H9 (cell line): ENCODE data around the gene UBR2. TPM values are rescaled to one million over a fixed set of nuclear protein-coding genes. Genes with fewer than 3 reads are reported as not detected.

Source experiments
- DNase-seq: peaks from one replicate; pipeline ENCODE4 v3.0.0-alpha.2; 2017
- H2AFZ ChIP-seq: one replicate; pipeline ENCODE4 v1.6.1; 2013; ENCODE audit warnings: mild to moderate bottlenecking, low read length, control low read depth, moderate library complexity
- H2AK5ac ChIP-seq: 2 replicates; pipeline ENCODE4 v1.6.1; 2013; ENCODE audit warnings: low read length, control low read depth, mixed read lengths; ENCODE audit not compliant: insufficient read length
- H2BK120ac ChIP-seq: one replicate; pipeline ENCODE4 v1.6.1; 2013; ENCODE audit warnings: low read depth, mild to moderate bottlenecking, low read length, control low read depth, inconsistent platforms; ENCODE audit not compliant: poor library complexity, severe bottlenecking
- H2BK12ac ChIP-seq: 2 replicates; pipeline ENCODE4 v1.6.1; 2013; ENCODE audit warnings: low read length, control low read depth, mixed read lengths, low read depth; ENCODE audit not compliant: insufficient read length
- H2BK15ac ChIP-seq: 2 replicates; pipeline ENCODE4 v1.6.1; 2013; ENCODE audit warnings: low read depth, low read length, control low read depth
- H2BK20ac ChIP-seq: one replicate; pipeline ENCODE4 v1.6.1; 2013; ENCODE audit warnings: low read depth, mild to moderate bottlenecking, low read length, control low read depth, inconsistent platforms; ENCODE audit not compliant: poor library complexity, severe bottlenecking
- H2BK5ac ChIP-seq: 2 replicates; pipeline ENCODE4 v1.6.1; 2013; ENCODE audit warnings: low read length, control low read depth, mixed read lengths; ENCODE audit not compliant: insufficient read length
- H3K14ac ChIP-seq: 2 replicates; pipeline ENCODE4 v1.6.1; 2013; ENCODE audit warnings: low read length, control low read depth; ENCODE audit not compliant: insufficient read depth
- H3K18ac ChIP-seq: 2 replicates; pipeline ENCODE4 v1.6.1; 2013; ENCODE audit warnings: low read depth, mild to moderate bottlenecking, mixed read lengths, low read length, control low read depth; ENCODE audit not compliant: insufficient read length
- H3K23ac ChIP-seq: 2 replicates; pipeline ENCODE4 v1.6.1; 2013; ENCODE audit warnings: low read length, control low read depth, mixed read lengths, low read depth; ENCODE audit not compliant: insufficient read length
- H3K23me2 ChIP-seq: 2 replicates; pipeline ENCODE4 v1.6.1; 2013; ENCODE audit warnings: low read depth, mild to moderate bottlenecking, mixed read lengths, low read length, control low read depth; ENCODE audit not compliant: insufficient read length, poor library complexity, severe bottlenecking
- H3K27ac ChIP-seq: 2 replicates; pipeline ENCODE4 v1.5.1; 2013; ENCODE audit warnings: low read length, control low read depth, mixed read lengths, low read depth; ENCODE audit not compliant: insufficient read length
- H3K27me3 ChIP-seq: 2 replicates; pipeline ENCODE4 v1.6.1; 2013; ENCODE audit warnings: low read length, control low read depth, inconsistent platforms; ENCODE audit not compliant: insufficient read depth
- H3K4ac ChIP-seq: 2 replicates; pipeline ENCODE4 v1.6.1; 2013; ENCODE audit warnings: low read depth, mild to moderate bottlenecking, control low read depth, inconsistent platforms, low read length, moderate library complexity
- H3K4me1 ChIP-seq: 2 replicates; pipeline ENCODE4 v1.6.1; 2013; ENCODE audit warnings: low read length, control low read depth, inconsistent platforms; ENCODE audit not compliant: insufficient read depth
- H3K4me2 ChIP-seq: 2 replicates; pipeline ENCODE4 v1.6.1; 2013; ENCODE audit warnings: low read length, control low read depth, mixed read lengths; ENCODE audit not compliant: insufficient read length, insufficient read depth
- H3K56ac ChIP-seq: 2 replicates; pipeline ENCODE4 v1.6.1; 2013; ENCODE audit warnings: low read depth, mild to moderate bottlenecking, mixed read lengths, low read length, control low read depth; ENCODE audit not compliant: insufficient read length
- H3K79me1 ChIP-seq: 2 replicates; pipeline ENCODE4 v1.6.1; 2013; ENCODE audit warnings: low read depth, mild to moderate bottlenecking, moderate library complexity, low read length, control low read depth, inconsistent platforms; ENCODE audit not compliant: insufficient read depth, poor library complexity, severe bottlenecking
- H3K79me2 ChIP-seq: 2 replicates; pipeline ENCODE4 v1.6.1; 2013; ENCODE audit warnings: low read length, control low read depth, inconsistent platforms; ENCODE audit not compliant: insufficient read depth
- H3K9ac ChIP-seq: 2 replicates; pipeline ENCODE4 v1.6.1; 2013; ENCODE audit warnings: low read length, control low read depth, mixed read lengths; ENCODE audit not compliant: insufficient read length; ENCODE audit errors: extremely low read depth
- H3K9me3 ChIP-seq: one replicate; pipeline ENCODE4 v1.6.1; 2013; ENCODE audit warnings: low read depth, low read length, inconsistent platforms; ENCODE audit not compliant: control insufficient read depth
- H3T11ph ChIP-seq: one replicate; pipeline ENCODE4 v1.6.1; 2013; ENCODE audit warnings: mild to moderate bottlenecking, low read length, control low read depth, inconsistent platforms
- H4K20me1 ChIP-seq: one replicate; pipeline ENCODE4 v1.6.1; 2013; ENCODE audit not compliant: control insufficient read depth, insufficient read length, insufficient read depth
- H4K5ac ChIP-seq: 2 replicates; pipeline ENCODE4 v1.6.1; 2013; ENCODE audit warnings: low read depth, mild to moderate bottlenecking, mixed read lengths, low read length, control low read depth; ENCODE audit not compliant: insufficient read length
- H4K8ac ChIP-seq: replicated peaks from 2 replicates; pipeline ENCODE4 v1.6.1; 2013; ENCODE audit warnings: low read length, control low read depth, mixed read lengths, low read depth; ENCODE audit not compliant: insufficient read length
- H4K91ac ChIP-seq: 2 replicates; pipeline ENCODE4 v1.6.1; 2013; ENCODE audit warnings: low read depth, mild to moderate bottlenecking, moderate library complexity, mixed read lengths, low read length, control low read depth; ENCODE audit not compliant: insufficient read length
- H3K27ac Mint-ChIP-seq, 3 experiments: 2 replicates in 2 of 3; 3 replicates in 1 of 3; pipeline ENCODE4 v1.8.0; 2020 to 2021; ENCODE audit warnings: mixed read lengths in 3 of 3, mild to moderate bottlenecking in 1 of 3, moderate library complexity in 1 of 3
- H3K27me3 Mint-ChIP-seq: 2 replicates; pipeline ENCODE4 v1.8.0; 2021; ENCODE audit warnings: low read depth, mild to moderate bottlenecking, moderate library complexity, mixed read lengths
- H3K36me3 Mint-ChIP-seq, 3 experiments: 2 replicates in 2 of 3; 3 replicates in 1 of 3; pipeline ENCODE4 v1.8.0; 2020 to 2021; ENCODE audit warnings: low read depth in 3 of 3, mixed read lengths in 3 of 3; ENCODE audit not compliant: insufficient read depth in 1 of 3
- H3K4me1 Mint-ChIP-seq, 2 experiments: 2 replicates each; pipeline ENCODE4 v1.8.0; 2020; ENCODE audit warnings: mixed read lengths in 2 of 2
- H3K4me3 Mint-ChIP-seq, 2 experiments: 2 replicates in 1 of 2; 3 replicates in 1 of 2; pipeline ENCODE4 v1.8.0; 2020 to 2021; ENCODE audit warnings: mild to moderate bottlenecking in 2 of 2, mixed read lengths in 2 of 2, moderate library complexity in 1 of 2
- H3K9me3 Mint-ChIP-seq, 2 experiments: 2 replicates in 1 of 2; 3 replicates in 1 of 2; pipeline ENCODE4 v1.8.0; 2020; ENCODE audit warnings: mild to moderate bottlenecking in 2 of 2, mixed read lengths in 2 of 2, moderate library complexity in 1 of 2
- WGBS: extraction: QIAGEN DNeasy Blood & Tissue Kit; methylation state at CpG from one replicate; pipeline ENCODE4 v1.1.7; 2013; ENCODE audit warnings: missing lambda C conversion rate, low lambda C conversion rate, mixed read lengths; ENCODE audit not compliant: insufficient read length; ENCODE audit errors: extremely low coverage; 5-methylcytosine and 5-hydroxymethylcytosine counted together
- total RNA-seq: library from RNA; stranded (reverse); gene quantifications from 2 replicates; pipeline ENCODE4 v1.2.1, GENCODE V29; 2021
- TF ChIP-seq, protein P1 (sequence below): fragments of 200-600 bp; sonication (generic); conservative IDR thresholded peaks from 3 replicates; pipeline ENCODE4 v1.8.0; 2021; ENCODE audit warnings: antibody characterized with exemption, mild to moderate bottlenecking

Gene UBR2
- total RNA-seq, 1 experiment from 2014 or later, result 18.7 TPM

DNA sequence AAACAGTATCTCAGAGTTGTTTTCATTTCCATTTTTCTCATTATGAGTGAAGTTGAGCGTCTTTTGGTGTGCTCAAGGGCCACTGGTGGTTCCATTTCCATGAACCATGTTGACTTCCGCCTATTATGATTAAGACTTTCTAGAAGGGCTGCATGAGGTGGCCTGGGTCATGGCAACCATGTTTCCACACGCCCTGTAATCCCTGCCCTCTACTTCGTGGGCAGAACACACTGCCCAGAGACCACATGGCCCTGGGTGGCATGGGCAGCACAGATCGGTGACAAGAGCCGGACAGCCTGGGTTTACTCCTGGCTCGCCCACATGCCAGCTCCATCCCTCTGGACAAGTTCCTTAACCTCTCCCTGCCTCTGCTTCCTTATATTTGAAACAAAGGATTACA, 143.8 kb downstream of the UBR2 start:
- H2BK15ac ChIP-seq, result no peak overlapping the region
- no peak overlapping the region for H4K8ac ChIP-seq
- H3K23me2 ChIP-seq, result no peaks in the 10 kb centered on the region
- no peaks in the 10 kb centered on the region for H4K20me1 ChIP-seq
- no peaks in the 10 kb centered on the region for H3K79me2 ChIP-seq
- Mint-ChIP-seq H3K4me1 (peaks cover 21 to 29% of the 10 kb centered on the region in 2 experiments), H3K27ac (no peak overlapping the region), H3K4me3 (no peak overlapping the region), H3K27me3 (peaks cover 7% of the 10 kb centered on the region; the same call in 1 of the 2 replicates), H3K36me3 (peaks cover 6 to 20% (median 10%) of the 10 kb centered on the region in 3 experiments), H3K9me3 (peaks cover 16 to 20% of the 10 kb centered on the region in 2 experiments)
- H3T11ph ChIP-seq, result no peak overlapping the region
- no peak overlapping the region for H4K91ac ChIP-seq
- TF ChIP-seq, protein P1, sequence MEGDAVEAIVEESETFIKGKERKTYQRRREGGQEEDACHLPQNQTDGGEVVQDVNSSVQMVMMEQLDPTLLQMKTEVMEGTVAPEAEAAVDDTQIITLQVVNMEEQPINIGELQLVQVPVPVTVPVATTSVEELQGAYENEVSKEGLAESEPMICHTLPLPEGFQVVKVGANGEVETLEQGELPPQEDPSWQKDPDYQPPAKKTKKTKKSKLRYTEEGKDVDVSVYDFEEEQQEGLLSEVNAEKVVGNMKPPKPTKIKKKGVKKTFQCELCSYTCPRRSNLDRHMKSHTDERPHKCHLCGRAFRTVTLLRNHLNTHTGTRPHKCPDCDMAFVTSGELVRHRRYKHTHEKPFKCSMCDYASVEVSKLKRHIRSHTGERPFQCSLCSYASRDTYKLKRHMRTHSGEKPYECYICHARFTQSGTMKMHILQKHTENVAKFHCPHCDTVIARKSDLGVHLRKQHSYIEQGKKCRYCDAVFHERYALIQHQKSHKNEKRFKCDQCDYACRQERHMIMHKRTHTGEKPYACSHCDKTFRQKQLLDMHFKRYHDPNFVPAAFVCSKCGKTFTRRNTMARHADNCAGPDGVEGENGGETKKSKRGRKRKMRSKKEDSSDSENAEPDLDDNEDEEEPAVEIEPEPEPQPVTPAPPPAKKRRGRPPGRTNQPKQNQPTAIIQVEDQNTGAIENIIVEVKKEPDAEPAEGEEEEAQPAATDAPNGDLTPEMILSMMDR, result no peak
- no peak overlapping the region for H4K5ac ChIP-seq
- H3K9ac ChIP-seq, result no peak overlapping the region
- WGBS, result no CpG with 5 or more reads among the region's 7 CpGs
- no peak overlapping the region for H3K4me2 ChIP-seq
- no peaks in the 10 kb centered on the region for H3K9me3 ChIP-seq
- H3K56ac ChIP-seq, result no peak overlapping the region
- H3K27me3 ChIP-seq, result no peaks in the 10 kb centered on the region
- no peak overlapping the region for H2AK5ac ChIP-seq
- H2BK5ac ChIP-seq, result no peak overlapping the region
- H2BK120ac ChIP-seq, result no peak overlapping the region
- H3K23ac ChIP-seq, result no peak overlapping the region
- no peak overlapping the region for H3K14ac ChIP-seq
- H3K18ac ChIP-seq, result no peak overlapping the region
- no peak overlapping the region for H3K27ac ChIP-seq
- no peak overlapping the region for H2AFZ ChIP-seq
- H3K4me1 ChIP-seq, result no peaks in the 10 kb centered on the region; the same call in 1 of the 2 replicates
- no peak for DNase-seq
- H2BK20ac ChIP-seq, result no peak overlapping the region
- H2BK12ac ChIP-seq, result no peak overlapping the region
- no peak overlapping the region for H3K4ac ChIP-seq
- no peaks in the 10 kb centered on the region for H3K79me1 ChIP-seq
